K562 (cell line): ENCODE data around the gene GRIK1. TPM values are rescaled to one million over a fixed set of nuclear protein-coding genes. Genes with fewer than 3 reads are reported as not detected.

Source experiments
- ATAC-seq: fragments of 200-7000 bp; cut with Tn5 transposase; 3 replicates; pipeline ENCODE4 v1.9.1; 2020; ENCODE audit warnings: moderate library complexity
- BruUV-seq: library from RNA; stranded (reverse); fragments of 400-500 nt; replicated peaks from 2 replicates; lab custom pipeline; 2021; lab: Mats Ljungman, UMichigan
- CTCF ChIA-PET: fragments of 300-600 bp; formaldehyde crosslinking; extraction: SDS; loops from one replicate; lab custom pipeline; 2021; ENCODE audit warnings: low intra/inter-chr PET ratio; lab: Yijun Ruan, JAX
- POLR2A ChIA-PET: fragments of 300-600, 350-650 bp; sonication (Branson Sonifier 250); formaldehyde crosslinking; extraction: SDS; loops from one replicate; lab custom pipeline; 2021; ENCODE audit warnings: antibody characterized with exemption, inconsistent platforms; lab: Yijun Ruan, JAX
- DNase-seq, 4 experiments: peaks; one replicate each; pipeline versions ENCODE4 v3.0.0 to v3.0.0-alpha.2; 2011 to 2018; ENCODE audit warnings: low spot score in 3 of 4, mixed read lengths in 3 of 4; ENCODE audit errors: extremely low read depth in 1 of 4
- FAIRE-seq: peaks from 2 replicates; lab custom pipeline; 2011; peaks lifted over from hg19 to GRCh38; lab: Jason Lieb, UNC
- H2AFZ ChIP-seq: 2 replicates; pipeline ENCODE4 v1.6.0; 2011; ENCODE audit warnings: low read depth, low read length, control low read depth, inconsistent platforms
- H3K27ac ChIP-seq: fragments of 200-600 bp; 3 replicates; pipeline ENCODE4 v1.8.0; 2011; ENCODE audit warnings: low read depth, mild to moderate bottlenecking, control low read depth, inconsistent platforms, low read length, moderate library complexity, mixed read lengths; ENCODE audit errors: extremely low read depth
- H3K27me3 ChIP-seq, 2 experiments: fragments of 300-600 bp in 1 of 2; 2 replicates in 1 of 2; 3 replicates in 1 of 2; pipeline versions ENCODE4 v1.6.0 to v1.8.0; 2011; ENCODE audit warnings: inconsistent platforms in 2 of 2, low read length in 2 of 2, mild to moderate bottlenecking in 1 of 2, mixed read lengths in 1 of 2, moderate library complexity in 1 of 2; ENCODE audit not compliant: control insufficient read depth in 2 of 2, insufficient read depth in 2 of 2
- H3K36me3 ChIP-seq: fragments of 300-600 bp; 3 replicates; pipeline ENCODE4 v1.8.0; 2011; ENCODE audit warnings: mild to moderate bottlenecking, low read length, inconsistent platforms; ENCODE audit not compliant: control insufficient read depth, insufficient read depth
- H3K4me1 ChIP-seq, 2 experiments: fragments of 200-600 bp in 1 of 2; replicated peaks in 1 of 2; 2 replicates in 1 of 2; 3 replicates in 1 of 2; pipeline versions ENCODE4 v1.5.1 to v1.8.0; 2011; ENCODE audit warnings: inconsistent platforms in 2 of 2, low read length in 2 of 2, mild to moderate bottlenecking in 1 of 2, mixed read lengths in 1 of 2, moderate library complexity in 1 of 2; ENCODE audit not compliant: control insufficient read depth in 2 of 2, insufficient read depth in 2 of 2
- H3K4me2 ChIP-seq: 2 replicates; pipeline ENCODE4 v1.6.1; 2011; ENCODE audit warnings: low read length, control low read depth, inconsistent platforms, mixed read lengths; ENCODE audit not compliant: insufficient read depth
- H3K4me3 ChIP-seq: fragments of 200-600 bp; sonication (generic), shearing (Covaris generic); 2 replicates; pipeline ENCODE4 v1.5.1; 2016; ENCODE audit warnings: control low read depth, inconsistent platforms
- H3K79me2 ChIP-seq: fragments of 200-600 bp; 3 replicates; pipeline ENCODE4 v1.8.0; 2011; ENCODE audit warnings: low read length, inconsistent platforms; ENCODE audit not compliant: control insufficient read depth, insufficient read depth
- H3K9ac ChIP-seq, 2 experiments: 2 replicates each; pipeline versions ENCODE4 v1.6.0 to v1.6.1; 2011; ENCODE audit warnings: low read depth in 2 of 2, low read length in 2 of 2, control low read depth in 1 of 2, inconsistent platforms in 1 of 2, mild to moderate bottlenecking in 1 of 2, mixed read lengths in 1 of 2; ENCODE audit not compliant: insufficient read depth in 1 of 2
- H3K9me1 ChIP-seq: one replicate; pipeline ENCODE4 v1.6.0; 2011; ENCODE audit warnings: inconsistent platforms, mild to moderate bottlenecking, low read length, moderate library complexity; ENCODE audit not compliant: control insufficient read depth, insufficient read depth
- H3K9me3 ChIP-seq: replicated peaks from 2 replicates; pipeline ENCODE4 v1.5.1; 2011; ENCODE audit warnings: low read depth, low read length, inconsistent platforms; ENCODE audit not compliant: control insufficient read depth, insufficient read depth
- H4K20me1 ChIP-seq: replicated peaks from 2 replicates; pipeline ENCODE4 v1.6.1; 2011; ENCODE audit warnings: low read length, inconsistent platforms, mixed read lengths; ENCODE audit not compliant: control insufficient read depth, insufficient read depth
- CBX8 ChIP-seq: fragments of 200-600 bp; sonication (generic); IDR thresholded peaks from 2 replicates; pipeline ENCODE4 v1.6.1; 2012; ENCODE audit warnings: borderline replicate concordance, mixed run types, low read depth, mild to moderate bottlenecking, moderate library complexity, mixed read lengths, low read length, control low read depth, inconsistent platforms; ENCODE audit not compliant: poor library complexity, severe bottlenecking; ENCODE audit errors: extremely low read depth
- CCAR2 ChIP-seq: fragments of 200-400 bp; formaldehyde crosslinking; IDR thresholded peaks from 2 replicates; pipeline ENCODE4 v1.6.1; 2017; ENCODE audit warnings: mild to moderate bottlenecking, low read depth, low read length
- CEBPG ChIP-seq, 3 experiments: fragments of 200-800 bp in 1 of 3; sonication (Bioruptor generic) in 1 of 3; sonication (generic) in 1 of 3; formaldehyde crosslinking in 1 of 3; IDR thresholded peaks in 2 of 3; conservative IDR thresholded peaks in 1 of 3; 2 replicates each; pipeline versions ENCODE4 v1.6.1 to v1.8.0; 2016 to 2022; ENCODE audit warnings: missing compliant biosample characterization in 2 of 3, missing genetic modification characterization in 2 of 3, mild to moderate bottlenecking in 1 of 3, missing genetic modification reagents in 1 of 3
- FOXJ2 ChIP-seq: fragments of 200-800 bp; sonication (Bioruptor generic); IDR thresholded peaks from 2 replicates; pipeline ENCODE4 v1.6.1; 2016; ENCODE audit warnings: missing genetic modification characterization, missing compliant biosample characterization
- HNRNPLL ChIP-seq: fragments of 200-400 bp; formaldehyde crosslinking; IDR thresholded peaks from 2 replicates; pipeline ENCODE4 v1.6.1; 2017; ENCODE audit warnings: low read length, low read depth, mild to moderate bottlenecking; ENCODE audit not compliant: poor library complexity, severe bottlenecking
- IRF9 ChIP-seq: fragments of 450-650 bp; IDR thresholded peaks from 2 replicates; pipeline ENCODE4 v1.6.1; 2016; ENCODE audit warnings: missing biosample characterization, missing genetic modification characterization
- MITF ChIP-seq: IDR thresholded peaks from 2 replicates; pipeline ENCODE4 v1.6.1; 2014; ENCODE audit warnings: antibody characterized with exemption
- OTX1 ChIP-seq: fragments of 450-650 bp; formaldehyde crosslinking; IDR thresholded peaks from 2 replicates; pipeline ENCODE4 v1.4.0; 2022; ENCODE audit warnings: mild to moderate bottlenecking
- PKNOX1 ChIP-seq: fragments of 450-650 bp; IDR thresholded peaks from 2 replicates; pipeline ENCODE4 v1.6.1; 2016
- ZFPM2 ChIP-seq: fragments of 250-450 bp; sonication (Bioruptor Pico); IDR thresholded peaks from 2 replicates; pipeline ENCODE4 v1.5.1; 2022; ENCODE audit warnings: mild to moderate bottlenecking
- ZNF280A ChIP-seq: fragments of 450-650 bp; IDR thresholded peaks from 2 replicates; pipeline ENCODE4 v1.6.1; 2018; ENCODE audit warnings: mild to moderate bottlenecking, low read depth; ENCODE audit not compliant: partially characterized antibody
- WGBS: fragments of 100-300 bp; shearing (Covaris generic); methylation state at CpG from one replicate; pipeline ENCODE4 v1.1.6; 2016; ENCODE audit warnings: low coverage, mixed read lengths; ENCODE audit not compliant: insufficient coverage; ENCODE audit errors: missing lambda C conversion rate; 5-methylcytosine and 5-hydroxymethylcytosine counted together
- in situ Hi-C: fragments of 300-500 bp; cut with MboI; formaldehyde crosslinking; loops from 4 replicates; pipeline ENCODE4 v1.15.0; 2018; ENCODE audit warnings: inconsistent platforms, mixed read lengths
- intact Hi-C: fragments of 100-400 bp; cut with micrococcal nuclease; formaldehyde crosslinking; loops from 2 replicates; pipeline ENCODE4 v1.14.2; 2022
- polyA plus RNA-seq, 8 experiments: library from polyadenylated mRNA; depleted of rRNA in 4 of 8; stranded (reverse) in 5 of 8; unstranded in 3 of 8; fragments of >200 nt; fragmentation: Nextera tagmentation in 2 of 8; fragmentation: Illumina TruSeq in 1 of 8; extraction: Ambion mirVana in 2 of 8; extraction: Trizol in 1 of 8; gene quantifications; 2 replicates each; pipeline versions ENCODE4 v1.2.1 to v1.2.3, GENCODE V29; 2011 to 2014; ENCODE audit warnings: inconsistent platforms in 1 of 8, missing spikeins in 1 of 8
- total RNA-seq, 7 experiments: library from RNA; depleted of rRNA in 6 of 7; stranded (reverse); fragments of >200 nt in 6 of 7; fragmentation: Illumina TruSeq in 2 of 7; extraction: Trizol in 2 of 7; gene quantifications; 2 replicates each; pipeline versions ENCODE4 v1.2.1 to v1.2.3, GENCODE V29; 2011 to 2021; ENCODE audit warnings: low replicate concordance in 1 of 7

The GRIK1 gene
- total and polyA plus RNA-seq, 9 of the 15 experiments (the other 6 are each of a cell fraction or from before 2014, with no cell fraction given) = 0.17 to 2.8 (median 0.53) TPM

- no peak for TF ChIP-seq OTX1 (CRISPR knock-in tag)
- no peak for TF ChIP-seq IRF9 (tag)
- TF ChIP-seq MITF = no peak
- no peak for TF ChIP-seq CBX8
- no peak for TF ChIP-seq ZNF280A
Observed at GRCh38 chr21:29928537-29928936, 11.3 kb downstream of the GRIK1 start (continued).

- Histone ChIP-seq H3K27ac (no peak overlapping the region), H3K9ac (no peak overlapping the region), H3K9me1 (no peaks in the 10 kb centered on the region), H3K36me3 (no peaks in the 10 kb centered on the region), H3K79me2 (no peaks in the 10 kb centered on the region), H2AFZ (no peak overlapping the region), H3K4me1 (no peaks in the 10 kb centered on the region), H3K27me3 (no peaks in the 10 kb centered on the region), H3K4me2 (no peak overlapping the region), H3K4me3 (no peak overlapping the region), H3K9me3 (no peaks in the 10 kb centered on the region), H4K20me1 (no peaks in the 10 kb centered on the region)
- FAIRE-seq = no peak
- DNase-seq = no peak
- TF ChIP-seq ZFPM2 (CRISPR knock-in tag) (no peak), CCAR2 (no peak), HNRNPLL (no peak), FOXJ2 (tag) (no peak), CEBPG (CRISPR knock-in tag; IDR thresholded peaks at IDR 0.05) (no peak), CEBPG (tag; conservative IDR thresholded peaks at IDR 0.05 in 1 of 2, IDR thresholded peaks at IDR 0.05 in 1 of 2) (0 out of 4 replicates have a peak, but pooled peaks of 1 of the 2 experiments have one; percentile 15), PKNOX1 (no peak)
- ATAC-seq = no peak
- POLR2A ChIA-PET = no interaction called here
- CTCF ChIA-PET = no interaction called here
- intact Hi-C loops (no loop called here), in situ Hi-C loops (no loop called here)
- 11% methylated on average over 1 of the region's 1 CpG for WGBS
- no TSS peak for BruUV-seq
Observed at GRCh38 chr21:29920938-29921337, 18.9 kb downstream of the GRIK1 start.
